WTC11 (cell line): ENCODE measurements around the gene PPIL3. TPM values are rescaled to one million over a fixed set of nuclear protein-coding genes. Genes with fewer than 3 reads are reported as not detected.

Experiments used
- ATAC-seq: fragments of 200-7000 bp; cut with Tn5 transposase; 2 replicates; pipeline ENCODE4 v1.10.0; 2021; ENCODE audit warnings: mild to moderate bottlenecking, moderate library complexity
- CTCF ChIA-PET: fragments of 300-600 bp; sonication (Branson Sonifier 250); formaldehyde crosslinking; loops from one replicate; lab custom pipeline; 2021; ENCODE audit warnings: antibody characterized with exemption; lab: Charles Lee
- POLR2A ChIA-PET: fragments of 350-600 bp; sonication (Branson Sonifier 250); formaldehyde crosslinking; loops from one replicate; lab custom pipeline; 2021; ENCODE audit warnings: antibody characterized with exemption; lab: Charles Lee
- DNase-seq: peaks from one replicate; pipeline ENCODE4 v3.0.0; 2021; ENCODE audit warnings: low spot score
- H3K27ac Mint-ChIP-seq: 2 replicates; pipeline ENCODE4 v1.8.0; 2021; ENCODE audit warnings: mixed read lengths
- H3K27me3 Mint-ChIP-seq: 2 replicates; pipeline ENCODE4 v1.8.0; 2021; ENCODE audit warnings: low read depth, mild to moderate bottlenecking, moderate library complexity, mixed read lengths
- H3K36me3 Mint-ChIP-seq: 2 replicates; pipeline ENCODE4 v1.8.0; 2021; ENCODE audit warnings: mixed read lengths
- H3K4me1 Mint-ChIP-seq: 2 replicates; pipeline ENCODE4 v1.8.0; 2022; ENCODE audit warnings: mixed read lengths
- H3K4me3 Mint-ChIP-seq: 2 replicates; pipeline ENCODE4 v1.8.0; 2021; ENCODE audit warnings: mild to moderate bottlenecking, moderate library complexity, mixed read lengths
- H3K9me3 Mint-ChIP-seq: 2 replicates; pipeline ENCODE4 v1.8.0; 2021; ENCODE audit warnings: mixed read lengths
- CBFB ChIP-seq: sonication (generic); formaldehyde crosslinking; IDR thresholded peaks from 2 replicates; pipeline ENCODE4 v1.8.1; 2022; ENCODE audit warnings: mild to moderate bottlenecking, low read depth, missing genetic modification reagents
- CREM ChIP-seq: sonication (generic); formaldehyde crosslinking; IDR thresholded peaks from 2 replicates; pipeline ENCODE4 v1.8.1; 2022; ENCODE audit warnings: mild to moderate bottlenecking, missing genetic modification reagents, moderate library complexity
- ELF4 ChIP-seq: sonication (generic); formaldehyde crosslinking; IDR thresholded peaks from 2 replicates; pipeline ENCODE4 v1.8.1; 2022; ENCODE audit warnings: low read depth, mild to moderate bottlenecking, moderate library complexity, missing genetic modification reagents
- JAZF1 ChIP-seq: fragments of 250-450 bp; sonication (Bioruptor Pico); IDR thresholded peaks from 2 replicates; pipeline ENCODE4 v1.9.0; 2021; ENCODE audit warnings: moderate library complexity, mild to moderate bottlenecking, inconsistent platforms
- KAT7 ChIP-seq: sonication (generic); formaldehyde crosslinking; IDR thresholded peaks from 2 replicates; pipeline ENCODE4 v1.8.1; 2023; ENCODE audit warnings: missing genetic modification reagents, mild to moderate bottlenecking, borderline replicate concordance
- NFYB ChIP-seq: sonication (generic); formaldehyde crosslinking; conservative IDR thresholded peaks from 2 replicates; pipeline ENCODE4 v1.8.0; 2022; ENCODE audit warnings: low read depth, missing genetic modification reagents
- RELA ChIP-seq: sonication (generic); formaldehyde crosslinking; IDR thresholded peaks from 2 replicates; pipeline ENCODE4 v1.8.1; 2022; ENCODE audit warnings: missing genetic modification reagents, mild to moderate bottlenecking, borderline replicate concordance
- RORB ChIP-seq: fragments of 250-450 bp; sonication (Bioruptor Pico); IDR thresholded peaks from 2 replicates; pipeline ENCODE4 v1.9.0; 2021; ENCODE audit warnings: mild to moderate bottlenecking
- ZNF317 ChIP-seq: sonication (generic); formaldehyde crosslinking; IDR thresholded peaks from 2 replicates; pipeline ENCODE4 v1.8.1; 2023; ENCODE audit warnings: low read depth, mild to moderate bottlenecking, moderate library complexity, missing genetic modification reagents, borderline replicate concordance
- total RNA-seq: library from RNA; stranded (reverse); gene quantifications from 3 replicates; pipeline ENCODE4 v1.2.3, GENCODE V29; 2021
- TF ChIP-seq, protein P1 (sequence below): sonication (generic); formaldehyde crosslinking; IDR thresholded peaks from 2 replicates; pipeline ENCODE4 v1.8.1; 2023; ENCODE audit warnings: mild to moderate bottlenecking, missing genetic modification reagents
- TF ChIP-seq, protein P2 (sequence below): sonication (generic); formaldehyde crosslinking; IDR thresholded peaks from 2 replicates; pipeline ENCODE4 v1.8.1; 2022; ENCODE audit warnings: mild to moderate bottlenecking, missing genetic modification reagents, moderate library complexity, borderline replicate concordance
- TF ChIP-seq, protein P3 (sequence below): sonication (generic); formaldehyde crosslinking; IDR thresholded peaks from 2 replicates; pipeline ENCODE4 v1.8.1; 2022; ENCODE audit warnings: low read depth, missing genetic modification reagents, borderline replicate concordance
- TF ChIP-seq, protein P4 (sequence below): sonication (generic); formaldehyde crosslinking; IDR thresholded peaks from 2 replicates; pipeline ENCODE4 v1.8.0; 2023; ENCODE audit warnings: missing genetic modification reagents
- TF ChIP-seq, protein P5 (sequence below): sonication (generic); formaldehyde crosslinking; IDR thresholded peaks from 2 replicates; pipeline ENCODE4 v1.8.0; 2022; ENCODE audit warnings: mild to moderate bottlenecking, missing genetic modification reagents
- TF ChIP-seq, protein P6 (sequence below): fragments of 250-450 bp; sonication (Bioruptor Pico); IDR thresholded peaks from 2 replicates; pipeline ENCODE4 v2.1.2; 2022; ENCODE audit warnings: mild to moderate bottlenecking, moderate library complexity
- TF ChIP-seq, protein P7 (sequence below): fragments of 200-600 bp; IDR thresholded peaks from 2 replicates; pipeline ENCODE4 v1.8.0; 2022; ENCODE audit warnings: antibody characterized with exemption
- TF ChIP-seq, protein P8 (sequence below): sonication (generic); formaldehyde crosslinking; IDR thresholded peaks from 2 replicates; pipeline ENCODE4 v1.8.1; 2023; ENCODE audit warnings: mild to moderate bottlenecking, missing genetic modification reagents, moderate library complexity

The PPIL3 gene
- total RNA-seq, 1 experiment from 2014 or later: 39.3 TPM

DNA sequence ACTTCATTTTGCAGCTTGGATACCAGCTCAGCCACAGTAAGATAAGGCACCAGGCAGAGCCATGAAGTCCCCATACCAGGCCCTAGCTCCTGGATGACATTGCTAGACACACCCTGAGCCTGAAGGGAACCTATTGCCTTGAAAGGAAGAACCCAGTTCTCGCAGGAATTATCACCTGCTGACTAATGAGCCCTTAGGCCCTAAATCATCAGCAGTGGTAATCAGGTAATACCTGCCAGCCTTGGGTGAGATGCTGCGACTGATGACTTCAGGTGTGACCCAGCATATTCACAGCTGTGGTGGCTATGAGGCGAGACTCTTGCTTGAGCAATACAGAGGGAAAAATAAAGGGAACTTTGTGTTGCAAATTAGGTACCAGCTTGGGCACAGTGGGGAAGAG, 49.4 kb downstream of the PPIL3 start:
- TF ChIP-seq ZNF317 (CRISPR knock-in tag): no peak
- TF ChIP-seq, protein P1, sequence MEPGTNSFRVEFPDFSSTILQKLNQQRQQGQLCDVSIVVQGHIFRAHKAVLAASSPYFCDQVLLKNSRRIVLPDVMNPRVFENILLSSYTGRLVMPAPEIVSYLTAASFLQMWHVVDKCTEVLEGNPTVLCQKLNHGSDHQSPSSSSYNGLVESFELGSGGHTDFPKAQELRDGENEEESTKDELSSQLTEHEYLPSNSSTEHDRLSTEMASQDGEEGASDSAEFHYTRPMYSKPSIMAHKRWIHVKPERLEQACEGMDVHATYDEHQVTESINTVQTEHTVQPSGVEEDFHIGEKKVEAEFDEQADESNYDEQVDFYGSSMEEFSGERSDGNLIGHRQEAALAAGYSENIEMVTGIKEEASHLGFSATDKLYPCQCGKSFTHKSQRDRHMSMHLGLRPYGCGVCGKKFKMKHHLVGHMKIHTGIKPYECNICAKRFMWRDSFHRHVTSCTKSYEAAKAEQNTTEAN (CRISPR knock-in tag): no peak
- no peak overlapping the region for H3K4me3 Mint-ChIP-seq

DNA sequence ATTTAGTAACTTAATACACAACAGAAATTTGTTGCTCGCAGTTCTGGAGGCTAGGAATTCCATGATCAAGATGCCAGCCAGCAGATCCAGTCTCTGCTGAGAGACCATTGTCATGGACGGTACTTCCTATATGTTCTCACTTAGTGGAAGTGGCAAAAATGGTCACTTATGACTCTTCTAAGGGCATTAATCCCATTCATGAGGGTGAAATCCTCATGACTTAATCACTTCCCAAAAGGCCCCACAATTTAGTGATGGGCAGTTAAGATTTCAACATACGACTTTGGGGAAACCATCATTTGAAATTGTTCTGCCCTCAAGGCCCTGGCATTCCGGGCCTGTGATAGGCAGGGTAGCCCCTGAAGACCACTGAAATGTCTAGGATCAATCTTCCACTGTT, 54.2 kb downstream of the PPIL3 start:
- no peak for ATAC-seq
- peaks cover 24% of the 10 kb centered on the region for H3K9me3 Mint-ChIP-seq
- DNase-seq: no peak
- H3K4me3 Mint-ChIP-seq: no peak overlapping the region
- H3K27me3 Mint-ChIP-seq: no peaks in the 10 kb centered on the region; the same call in 1 of the 2 replicates
- no peak overlapping the region for H3K27ac Mint-ChIP-seq
- ChIA-PET POLR2A (no interaction called here), CTCF (no interaction called here)
- H3K4me1 Mint-ChIP-seq: peaks cover 5% of the 10 kb centered on the region
- TF ChIP-seq KAT7 (CRISPR knock-in tag) (no peak), JAZF1 (no peak), CREM (CRISPR knock-in tag) (no peak), CBFB (no peak), RORB (no peak), RELA (no peak)
- TF ChIP-seq, protein P2, sequence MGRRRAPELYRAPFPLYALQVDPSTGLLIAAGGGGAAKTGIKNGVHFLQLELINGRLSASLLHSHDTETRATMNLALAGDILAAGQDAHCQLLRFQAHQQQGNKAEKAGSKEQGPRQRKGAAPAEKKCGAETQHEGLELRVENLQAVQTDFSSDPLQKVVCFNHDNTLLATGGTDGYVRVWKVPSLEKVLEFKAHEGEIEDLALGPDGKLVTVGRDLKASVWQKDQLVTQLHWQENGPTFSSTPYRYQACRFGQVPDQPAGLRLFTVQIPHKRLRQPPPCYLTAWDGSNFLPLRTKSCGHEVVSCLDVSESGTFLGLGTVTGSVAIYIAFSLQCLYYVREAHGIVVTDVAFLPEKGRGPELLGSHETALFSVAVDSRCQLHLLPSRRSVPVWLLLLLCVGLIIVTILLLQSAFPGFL: no peak
- TF ChIP-seq, protein P3, sequence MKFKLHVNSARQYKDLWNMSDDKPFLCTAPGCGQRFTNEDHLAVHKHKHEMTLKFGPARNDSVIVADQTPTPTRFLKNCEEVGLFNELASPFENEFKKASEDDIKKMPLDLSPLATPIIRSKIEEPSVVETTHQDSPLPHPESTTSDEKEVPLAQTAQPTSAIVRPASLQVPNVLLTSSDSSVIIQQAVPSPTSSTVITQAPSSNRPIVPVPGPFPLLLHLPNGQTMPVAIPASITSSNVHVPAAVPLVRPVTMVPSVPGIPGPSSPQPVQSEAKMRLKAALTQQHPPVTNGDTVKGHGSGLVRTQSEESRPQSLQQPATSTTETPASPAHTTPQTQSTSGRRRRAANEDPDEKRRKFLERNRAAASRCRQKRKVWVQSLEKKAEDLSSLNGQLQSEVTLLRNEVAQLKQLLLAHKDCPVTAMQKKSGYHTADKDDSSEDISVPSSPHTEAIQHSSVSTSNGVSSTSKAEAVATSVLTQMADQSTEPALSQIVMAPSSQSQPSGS (CRISPR knock-in tag): no peak
- TF ChIP-seq, protein P4, sequence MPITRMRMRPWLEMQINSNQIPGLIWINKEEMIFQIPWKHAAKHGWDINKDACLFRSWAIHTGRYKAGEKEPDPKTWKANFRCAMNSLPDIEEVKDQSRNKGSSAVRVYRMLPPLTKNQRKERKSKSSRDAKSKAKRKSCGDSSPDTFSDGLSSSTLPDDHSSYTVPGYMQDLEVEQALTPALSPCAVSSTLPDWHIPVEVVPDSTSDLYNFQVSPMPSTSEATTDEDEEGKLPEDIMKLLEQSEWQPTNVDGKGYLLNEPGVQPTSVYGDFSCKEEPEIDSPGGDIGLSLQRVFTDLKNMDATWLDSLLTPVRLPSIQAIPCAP (CRISPR knock-in tag): no peak
- H3K36me3 Mint-ChIP-seq: peaks cover 5% of the 10 kb centered on the region

More for the DNA sequence above, 49.4 kb downstream of the PPIL3 start:
- H3K27ac Mint-ChIP-seq: no peak overlapping the region
- H3K27me3 Mint-ChIP-seq: no peaks in the 10 kb centered on the region
- peaks cover 7% of the 10 kb centered on the region for H3K4me1 Mint-ChIP-seq
- ChIA-PET CTCF (no interaction called here), POLR2A (no interaction called here)
- no peak for DNase-seq
- H3K36me3 Mint-ChIP-seq: peaks cover 5% of the 10 kb centered on the region
- peaks cover 24% of the 10 kb centered on the region for H3K9me3 Mint-ChIP-seq
- peak; percentile 16; the same call in 1 of the 2 replicates for ATAC-seq

DNA sequence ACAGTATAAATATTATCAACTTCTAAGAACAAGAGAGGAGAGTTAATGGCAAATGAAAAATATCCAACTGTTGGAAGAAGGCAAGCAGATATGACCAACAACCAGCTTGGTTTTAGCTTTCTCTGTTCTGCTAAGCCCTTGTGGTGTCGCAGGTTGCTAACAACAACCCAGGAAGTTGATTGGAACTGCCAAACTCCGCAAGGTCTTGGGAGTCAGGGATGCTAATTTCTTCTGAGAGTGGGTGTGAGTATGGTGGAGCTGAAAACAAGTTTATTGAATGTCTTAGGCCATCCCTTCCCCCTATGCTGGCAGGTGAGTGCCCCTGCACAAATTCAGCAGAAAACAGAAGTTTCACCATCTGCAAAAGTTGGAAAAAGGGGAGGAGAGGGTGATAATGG, 59.6 kb downstream of the PPIL3 start:
- no peak for DNase-seq
- H3K9me3 Mint-ChIP-seq: no peaks in the 10 kb centered on the region
- H3K4me1 Mint-ChIP-seq: no peaks in the 10 kb centered on the region
- H3K27ac Mint-ChIP-seq: no peak overlapping the region; the same call in 1 of the 2 replicates
- no peaks in the 10 kb centered on the region; the same call in 1 of the 2 replicates for H3K27me3 Mint-ChIP-seq
- ChIA-PET CTCF (no interaction called here), POLR2A (interaction anchor here (1.8 kb wide), 1 partner anchor 35 kb away, joined by 5 read pairs; the partner anchor contains the start of gene CLK1)
- H3K36me3 Mint-ChIP-seq: no peaks in the 10 kb centered on the region; the same call in 1 of the 2 replicates
- H3K4me3 Mint-ChIP-seq: no peak overlapping the region
- ATAC-seq: peak; percentile 70
- TF ChIP-seq, protein P5, sequence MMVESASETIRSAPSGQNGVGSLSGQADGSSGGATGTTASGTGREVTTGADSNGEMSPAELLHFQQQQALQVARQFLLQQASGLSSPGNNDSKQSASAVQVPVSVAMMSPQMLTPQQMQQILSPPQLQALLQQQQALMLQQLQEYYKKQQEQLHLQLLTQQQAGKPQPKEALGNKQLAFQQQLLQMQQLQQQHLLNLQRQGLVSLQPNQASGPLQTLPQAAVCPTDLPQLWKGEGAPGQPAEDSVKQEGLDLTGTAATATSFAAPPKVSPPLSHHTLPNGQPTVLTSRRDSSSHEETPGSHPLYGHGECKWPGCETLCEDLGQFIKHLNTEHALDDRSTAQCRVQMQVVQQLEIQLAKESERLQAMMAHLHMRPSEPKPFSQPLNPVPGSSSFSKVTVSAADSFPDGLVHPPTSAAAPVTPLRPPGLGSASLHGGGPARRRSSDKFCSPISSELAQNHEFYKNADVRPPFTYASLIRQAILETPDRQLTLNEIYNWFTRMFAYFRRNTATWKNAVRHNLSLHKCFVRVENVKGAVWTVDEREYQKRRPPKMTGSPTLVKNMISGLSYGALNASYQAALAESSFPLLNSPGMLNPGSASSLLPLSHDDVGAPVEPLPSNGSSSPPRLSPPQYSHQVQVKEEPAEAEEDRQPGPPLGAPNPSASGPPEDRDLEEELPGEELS (CRISPR knock-in tag): no peak
- TF ChIP-seq, protein P6, sequence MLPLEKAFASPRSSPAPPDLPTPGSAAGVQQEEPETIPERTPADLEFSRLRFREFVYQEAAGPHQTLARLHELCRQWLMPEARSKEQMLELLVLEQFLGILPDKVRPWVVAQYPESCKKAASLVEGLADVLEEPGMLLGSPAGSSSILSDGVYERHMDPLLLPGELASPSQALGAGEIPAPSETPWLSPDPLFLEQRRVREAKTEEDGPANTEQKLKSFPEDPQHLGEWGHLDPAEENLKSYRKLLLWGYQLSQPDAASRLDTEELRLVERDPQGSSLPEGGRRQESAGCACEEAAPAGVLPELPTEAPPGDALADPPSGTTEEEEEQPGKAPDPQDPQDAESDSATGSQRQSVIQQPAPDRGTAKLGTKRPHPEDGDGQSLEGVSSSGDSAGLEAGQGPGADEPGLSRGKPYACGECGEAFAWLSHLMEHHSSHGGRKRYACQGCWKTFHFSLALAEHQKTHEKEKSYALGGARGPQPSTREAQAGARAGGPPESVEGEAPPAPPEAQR (CRISPR knock-in tag): no peak
- TF ChIP-seq JAZF1 (no peak), ELF4 (CRISPR knock-in tag) (no peak), NFYB (CRISPR knock-in tag) (no peak)
- TF ChIP-seq, protein P7, sequence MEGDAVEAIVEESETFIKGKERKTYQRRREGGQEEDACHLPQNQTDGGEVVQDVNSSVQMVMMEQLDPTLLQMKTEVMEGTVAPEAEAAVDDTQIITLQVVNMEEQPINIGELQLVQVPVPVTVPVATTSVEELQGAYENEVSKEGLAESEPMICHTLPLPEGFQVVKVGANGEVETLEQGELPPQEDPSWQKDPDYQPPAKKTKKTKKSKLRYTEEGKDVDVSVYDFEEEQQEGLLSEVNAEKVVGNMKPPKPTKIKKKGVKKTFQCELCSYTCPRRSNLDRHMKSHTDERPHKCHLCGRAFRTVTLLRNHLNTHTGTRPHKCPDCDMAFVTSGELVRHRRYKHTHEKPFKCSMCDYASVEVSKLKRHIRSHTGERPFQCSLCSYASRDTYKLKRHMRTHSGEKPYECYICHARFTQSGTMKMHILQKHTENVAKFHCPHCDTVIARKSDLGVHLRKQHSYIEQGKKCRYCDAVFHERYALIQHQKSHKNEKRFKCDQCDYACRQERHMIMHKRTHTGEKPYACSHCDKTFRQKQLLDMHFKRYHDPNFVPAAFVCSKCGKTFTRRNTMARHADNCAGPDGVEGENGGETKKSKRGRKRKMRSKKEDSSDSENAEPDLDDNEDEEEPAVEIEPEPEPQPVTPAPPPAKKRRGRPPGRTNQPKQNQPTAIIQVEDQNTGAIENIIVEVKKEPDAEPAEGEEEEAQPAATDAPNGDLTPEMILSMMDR: no peak
- TF ChIP-seq, protein P8, sequence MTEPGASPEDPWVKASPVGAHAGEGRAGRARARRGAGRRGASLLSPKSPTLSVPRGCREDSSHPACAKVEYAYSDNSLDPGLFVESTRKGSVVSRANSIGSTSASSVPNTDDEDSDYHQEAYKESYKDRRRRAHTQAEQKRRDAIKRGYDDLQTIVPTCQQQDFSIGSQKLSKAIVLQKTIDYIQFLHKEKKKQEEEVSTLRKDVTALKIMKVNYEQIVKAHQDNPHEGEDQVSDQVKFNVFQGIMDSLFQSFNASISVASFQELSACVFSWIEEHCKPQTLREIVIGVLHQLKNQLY (CRISPR knock-in tag): no peak
